ENCODE data around the gene MAPK10.
"Not testable (repeated sequence)": the region's sequence is repeated elsewhere in the genome, so short reads cannot be mapped to it uniquely, and the experiment has no call there.

MAPK10 gene

DNA sequence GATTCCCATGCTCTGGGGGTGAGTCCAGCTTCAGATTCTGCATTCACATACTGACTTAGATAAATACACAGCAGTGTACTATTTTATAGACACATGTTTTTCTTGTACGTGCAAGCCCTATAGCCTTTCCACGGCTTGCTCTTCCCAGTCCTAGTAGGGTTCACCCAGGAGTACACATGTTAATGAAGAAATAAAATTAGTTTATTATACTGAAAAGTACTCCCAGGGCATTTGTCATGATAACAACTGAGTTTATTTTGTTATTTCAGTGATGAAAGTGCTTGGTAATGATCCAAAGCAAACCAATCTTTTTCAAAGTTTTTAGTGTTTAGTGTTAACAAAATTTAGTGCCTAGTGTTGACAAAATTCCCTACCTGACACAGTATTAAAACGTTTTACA is 21.3 kb downstream of the MAPK10 start:
- Histone ChIP-seq H3K79me2 (ENCODE audit: insufficient read depth, low read depth) (no peaks in the 10 kb centered on the region), H3K4me3 (IDR thresholded peaks at IDR 0.05; ENCODE audit: insufficient read depth, low read depth, low read length) (no peak overlapping the region), H3K36me3 (ENCODE audit: insufficient read depth) (no peaks in the 10 kb centered on the region), H3K4me1 (ENCODE audit: low read depth, poor library complexity, severe bottlenecking) (no peaks in the 10 kb centered on the region), H2AFZ (ENCODE audit: low read depth) (no peak overlapping the region), H3K9ac (no peak overlapping the region), H4K20me1 (ENCODE audit: insufficient read depth) (no peaks in the 10 kb centered on the region), H3K27me3 (ENCODE audit: insufficient read depth, low read depth) (no peaks in the 10 kb centered on the region), H3K27ac (no peak overlapping the region), H3K4me2 (no peak overlapping the region)
- TF ChIP-seq, protein P1, sequence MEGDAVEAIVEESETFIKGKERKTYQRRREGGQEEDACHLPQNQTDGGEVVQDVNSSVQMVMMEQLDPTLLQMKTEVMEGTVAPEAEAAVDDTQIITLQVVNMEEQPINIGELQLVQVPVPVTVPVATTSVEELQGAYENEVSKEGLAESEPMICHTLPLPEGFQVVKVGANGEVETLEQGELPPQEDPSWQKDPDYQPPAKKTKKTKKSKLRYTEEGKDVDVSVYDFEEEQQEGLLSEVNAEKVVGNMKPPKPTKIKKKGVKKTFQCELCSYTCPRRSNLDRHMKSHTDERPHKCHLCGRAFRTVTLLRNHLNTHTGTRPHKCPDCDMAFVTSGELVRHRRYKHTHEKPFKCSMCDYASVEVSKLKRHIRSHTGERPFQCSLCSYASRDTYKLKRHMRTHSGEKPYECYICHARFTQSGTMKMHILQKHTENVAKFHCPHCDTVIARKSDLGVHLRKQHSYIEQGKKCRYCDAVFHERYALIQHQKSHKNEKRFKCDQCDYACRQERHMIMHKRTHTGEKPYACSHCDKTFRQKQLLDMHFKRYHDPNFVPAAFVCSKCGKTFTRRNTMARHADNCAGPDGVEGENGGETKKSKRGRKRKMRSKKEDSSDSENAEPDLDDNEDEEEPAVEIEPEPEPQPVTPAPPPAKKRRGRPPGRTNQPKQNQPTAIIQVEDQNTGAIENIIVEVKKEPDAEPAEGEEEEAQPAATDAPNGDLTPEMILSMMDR (conservative IDR thresholded peaks at IDR 0.05; ENCODE audit: low read depth, low read length): no peak

DNA sequence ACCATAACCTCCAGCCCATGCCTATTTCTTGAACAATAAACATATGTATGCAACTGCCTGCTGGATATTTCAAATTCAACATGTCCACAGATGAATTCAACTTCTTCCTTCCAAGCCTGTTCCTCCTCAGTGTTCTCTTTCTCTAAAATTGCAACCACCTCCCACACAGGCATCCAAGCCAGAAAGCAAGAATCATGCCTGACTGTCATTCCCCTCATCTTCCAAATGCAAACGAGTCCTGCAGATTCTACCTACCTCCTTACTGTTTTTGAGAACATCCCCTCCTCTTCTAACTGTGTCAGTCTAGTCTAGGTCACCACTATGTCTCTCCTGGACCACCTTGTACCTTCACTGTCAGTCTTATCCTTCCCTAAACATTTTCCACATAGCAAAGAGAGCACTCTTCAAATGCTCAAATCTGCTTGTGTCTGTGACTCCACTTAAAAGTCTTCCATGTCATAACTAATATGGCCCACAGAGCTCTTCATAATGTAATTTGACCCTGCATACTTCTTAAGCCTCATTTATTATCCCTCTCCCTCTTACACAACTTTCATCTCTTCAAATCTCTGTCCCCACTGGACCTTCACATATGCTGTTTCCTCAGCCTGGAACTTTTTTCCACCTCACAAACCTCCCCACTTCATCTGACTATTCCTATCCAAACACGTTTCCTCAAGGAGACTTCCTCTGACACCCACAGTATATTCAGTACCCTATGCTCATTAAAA is 25.7 kb downstream of the MAPK10 start:
- Histone ChIP-seq H3K27me3 (ENCODE audit: insufficient read depth, low read depth) (no peaks in the 10 kb centered on the region), H3K79me2 (ENCODE audit: insufficient read depth, low read depth) (no peaks in the 10 kb centered on the region), H3K36me3 (ENCODE audit: insufficient read depth) (no peaks in the 10 kb centered on the region), H3K4me3 (IDR thresholded peaks at IDR 0.05; ENCODE audit: insufficient read depth, low read depth, low read length) (no peak overlapping the region), H2AFZ (ENCODE audit: low read depth) (no peak overlapping the region), H4K20me1 (ENCODE audit: insufficient read depth) (no peaks in the 10 kb centered on the region), H3K4me2 (no peak overlapping the region), H3K9ac (no peak overlapping the region), H3K27ac (no peak overlapping the region), H3K4me1 (ENCODE audit: low read depth, poor library complexity, severe bottlenecking) (no peaks in the 10 kb centered on the region)
- TF ChIP-seq, protein P1 (conservative IDR thresholded peaks at IDR 0.05; ENCODE audit: low read depth, low read length): no peak

DNA sequence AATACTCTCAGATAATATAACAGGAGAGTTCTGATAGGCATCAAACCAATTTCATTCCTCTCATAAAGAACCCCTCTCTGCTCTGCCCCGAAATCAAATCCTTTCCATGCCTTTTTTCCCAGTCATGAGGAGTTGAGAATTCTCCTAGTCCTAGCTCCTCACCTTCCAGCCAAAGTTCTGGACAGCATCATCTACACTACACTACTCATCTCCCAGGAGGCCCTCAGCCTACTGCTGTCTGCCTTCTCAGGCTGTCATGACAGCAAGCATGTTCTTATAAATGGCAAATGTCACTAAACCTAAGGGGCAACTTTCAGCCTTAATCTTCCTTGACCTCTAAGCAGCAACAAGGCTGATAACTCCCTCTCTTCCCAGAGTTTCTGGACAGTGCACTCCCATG is 26.6 kb downstream of the MAPK10 start:
- no peaks in the 10 kb centered on the region for H3K79me2 ChIP-seq (ENCODE audit: insufficient read depth, low read depth)
- no peak overlapping the region for H3K4me3 ChIP-seq (IDR thresholded peaks at IDR 0.05; ENCODE audit: insufficient read depth, low read depth, low read length)
- H2AFZ ChIP-seq (ENCODE audit: low read depth): no peak overlapping the region
- H3K36me3 ChIP-seq (ENCODE audit: insufficient read depth): no peaks in the 10 kb centered on the region
- H4K20me1 ChIP-seq (ENCODE audit: insufficient read depth): no peaks in the 10 kb centered on the region
- H3K4me2 ChIP-seq: no peak overlapping the region
- H3K4me1 ChIP-seq (ENCODE audit: low read depth, poor library complexity, severe bottlenecking): no peaks in the 10 kb centered on the region
- H3K9ac ChIP-seq: no peak overlapping the region
- no peak overlapping the region for H3K27ac ChIP-seq
- TF ChIP-seq, protein P1 (conservative IDR thresholded peaks at IDR 0.05; ENCODE audit: low read depth, low read length): no peak
- H3K27me3 ChIP-seq (ENCODE audit: insufficient read depth, low read depth): no peaks in the 10 kb centered on the region

DNA sequence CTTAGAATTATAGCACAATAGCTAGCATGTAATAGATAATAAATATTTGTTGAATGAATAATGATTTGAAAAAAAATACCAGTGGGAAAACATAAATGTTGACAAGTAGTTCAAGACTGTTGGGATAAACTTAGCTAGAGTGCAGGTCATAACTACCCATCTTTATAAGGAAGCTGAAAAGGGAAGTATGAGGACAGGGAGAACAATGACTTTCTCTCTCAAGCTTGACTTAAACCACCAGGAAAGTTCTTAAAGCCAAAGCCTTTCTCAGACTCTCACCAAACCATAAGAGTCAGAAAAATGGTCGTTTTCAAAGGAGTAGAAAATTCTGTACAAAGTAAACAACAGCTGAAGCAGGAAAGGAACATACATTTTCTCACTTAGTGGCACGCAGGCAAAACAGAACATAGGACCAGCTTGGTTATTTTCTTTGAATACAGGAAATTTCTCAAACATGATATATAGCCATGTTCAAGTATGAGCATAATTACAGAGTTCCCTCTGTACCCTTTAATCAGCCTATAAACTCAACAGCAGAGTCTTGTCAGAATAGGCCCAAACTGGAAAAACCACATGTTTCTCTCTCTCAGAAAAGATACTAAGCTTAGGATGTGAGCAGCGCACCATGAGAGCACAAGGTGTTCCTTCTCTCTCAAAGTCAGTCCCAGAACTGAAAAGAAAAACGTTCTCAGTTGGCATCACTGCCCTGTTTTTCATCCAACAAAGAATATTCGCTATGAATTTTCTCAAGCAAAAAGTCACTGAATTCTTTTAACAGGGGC is 28.7 kb downstream of the MAPK10 start:
- Histone ChIP-seq H3K27ac (no peak overlapping the region), H3K4me1 (ENCODE audit: low read depth, poor library complexity, severe bottlenecking) (no peaks in the 10 kb centered on the region), H3K79me2 (ENCODE audit: insufficient read depth, low read depth) (no peaks in the 10 kb centered on the region), H3K4me3 (IDR thresholded peaks at IDR 0.05; ENCODE audit: insufficient read depth, low read depth, low read length) (no peak overlapping the region), H3K4me2 (no peak overlapping the region), H2AFZ (ENCODE audit: low read depth) (no peak overlapping the region), H4K20me1 (ENCODE audit: insufficient read depth) (no peaks in the 10 kb centered on the region), H3K36me3 (ENCODE audit: insufficient read depth) (no peaks in the 10 kb centered on the region), H3K27me3 (ENCODE audit: insufficient read depth, low read depth) (no peaks in the 10 kb centered on the region), H3K9ac (no peak overlapping the region)
- TF ChIP-seq, protein P1 (conservative IDR thresholded peaks at IDR 0.05; ENCODE audit: low read depth, low read length): no peak

DNA sequence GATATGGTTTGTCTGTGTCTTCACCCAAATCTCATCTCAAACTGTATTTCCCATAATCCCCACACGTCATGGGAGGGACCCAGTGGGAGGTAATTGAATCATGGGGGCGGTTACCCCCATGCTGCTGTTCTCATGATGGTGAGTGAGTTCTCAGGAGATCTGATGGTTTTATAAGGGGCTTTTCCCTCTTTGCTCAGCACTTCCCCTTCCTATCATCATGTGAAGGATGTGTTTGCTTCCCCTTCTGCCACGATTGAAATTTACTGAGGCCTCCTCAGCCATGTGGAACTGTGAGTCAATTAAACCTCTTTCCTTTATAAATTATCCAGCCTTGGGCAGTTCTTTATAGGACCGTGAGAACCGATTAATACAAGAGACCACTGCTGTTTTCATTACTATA is 29.4 kb downstream of the MAPK10 start:
- not testable (repeated sequence) for H3K9ac ChIP-seq; H3K4me3 ChIP-seq (IDR thresholded peaks at IDR 0.05; ENCODE audit: insufficient read depth, low read depth, low read length); H3K4me1 ChIP-seq (ENCODE audit: low read depth, poor library complexity, severe bottlenecking); H3K4me2 ChIP-seq; H3K27me3 ChIP-seq (ENCODE audit: insufficient read depth, low read depth); H3K27ac ChIP-seq; H4K20me1 ChIP-seq (ENCODE audit: insufficient read depth); H2AFZ ChIP-seq (ENCODE audit: low read depth); H3K36me3 ChIP-seq (ENCODE audit: insufficient read depth); H3K79me2 ChIP-seq (ENCODE audit: insufficient read depth, low read depth)
